Trophoblast cell (in vitro differentiated cells and primary cell): ENCODE measurements around the gene PARP8.

ENCODE experiments used
- DNase-seq, 2 donors: peaks; one replicate each; pipeline ENCODE4 v3.0.0-alpha.2; 2016
- H2AFZ ChIP-seq: 2 replicates; pipeline ENCODE4 v1.6.1; 2013; ENCODE audit warnings: low read length, moderate library complexity, mild to moderate bottlenecking; ENCODE audit not compliant: insufficient read depth, poor library complexity
- H2AK5ac ChIP-seq: 2 replicates; pipeline ENCODE4 v1.6.1; 2013; ENCODE audit warnings: mild to moderate bottlenecking, low read length
- H2BK120ac ChIP-seq: 2 replicates; pipeline ENCODE4 v1.6.1; 2013; ENCODE audit warnings: low read length, mild to moderate bottlenecking, moderate library complexity; ENCODE audit not compliant: insufficient read depth, poor library complexity
- H2BK12ac ChIP-seq: 2 replicates; pipeline ENCODE4 v1.6.1; 2013; ENCODE audit warnings: mild to moderate bottlenecking, low read length, moderate library complexity
- H2BK5ac ChIP-seq: 2 replicates; pipeline ENCODE4 v1.6.1; 2013; ENCODE audit warnings: low read length, low read depth, moderate library complexity, mild to moderate bottlenecking; ENCODE audit not compliant: poor library complexity
- H3K14ac ChIP-seq: 2 replicates; pipeline ENCODE4 v1.6.1; 2013; ENCODE audit warnings: mild to moderate bottlenecking, low read length
- H3K18ac ChIP-seq: 2 replicates; pipeline ENCODE4 v1.6.1; 2013; ENCODE audit warnings: mild to moderate bottlenecking, low read length
- H3K23ac ChIP-seq: 2 replicates; pipeline ENCODE4 v1.6.1; 2013; ENCODE audit warnings: low read length
- H3K27ac ChIP-seq: 2 replicates; pipeline ENCODE4 v1.5.1; 2013; ENCODE audit warnings: low read depth, mild to moderate bottlenecking, inconsistent platforms, low read length, moderate library complexity
- H3K27me3 ChIP-seq: 2 replicates; pipeline ENCODE4 v1.6.1; 2013; ENCODE audit warnings: inconsistent platforms, mild to moderate bottlenecking, low read length, moderate library complexity; ENCODE audit not compliant: insufficient read depth
- H3K36me3 ChIP-seq, 2 experiments: 1 replicate in 1 of 2; 2 replicates in 1 of 2; pipeline ENCODE4 v1.6.1; 2013; ENCODE audit warnings: low read length in 2 of 2, mild to moderate bottlenecking in 2 of 2, moderate library complexity in 1 of 2; ENCODE audit not compliant: insufficient read depth in 2 of 2, control insufficient read depth in 1 of 2
- H3K4ac ChIP-seq: 2 replicates; pipeline ENCODE4 v1.6.1; 2013; ENCODE audit warnings: low read depth, mild to moderate bottlenecking, low read length, moderate library complexity
- H3K4me1 ChIP-seq, 2 experiments: 1 replicate in 1 of 2; 2 replicates in 1 of 2; pipeline ENCODE4 v1.6.1; 2013; ENCODE audit warnings: low read length in 2 of 2, mild to moderate bottlenecking in 2 of 2, moderate library complexity in 1 of 2; ENCODE audit not compliant: insufficient read depth in 2 of 2, control insufficient read depth in 1 of 2
- H3K4me2 ChIP-seq: 2 replicates; pipeline ENCODE4 v1.6.1; 2013; ENCODE audit warnings: inconsistent platforms, mild to moderate bottlenecking, low read length, moderate library complexity
- H3K4me3 ChIP-seq: 2 replicates; pipeline ENCODE4 v1.5.1; 2013; ENCODE audit warnings: mild to moderate bottlenecking, low read depth, low read length, inconsistent platforms
- H3K79me1 ChIP-seq: one replicate; pipeline ENCODE4 v1.6.1; 2013; ENCODE audit warnings: low read length
- H3K79me2 ChIP-seq: 2 replicates; pipeline ENCODE4 v1.6.1; 2013; ENCODE audit warnings: low read length, mild to moderate bottlenecking; ENCODE audit not compliant: control insufficient read depth, insufficient read depth, poor library complexity
- H3K9ac ChIP-seq: 2 replicates; pipeline ENCODE4 v1.6.1; 2013; ENCODE audit warnings: mild to moderate bottlenecking, low read length
- H3K9me3 ChIP-seq: 2 replicates; pipeline ENCODE4 v1.6.1; 2013; ENCODE audit warnings: low read depth, mild to moderate bottlenecking, control low read depth, inconsistent platforms, low read length; ENCODE audit not compliant: insufficient read depth
- H4K12ac ChIP-seq: 2 replicates; pipeline ENCODE4 v1.6.1; 2013; ENCODE audit warnings: low read depth, mild to moderate bottlenecking, low read length, moderate library complexity
- H4K8ac ChIP-seq: 2 replicates; pipeline ENCODE4 v1.6.1; 2013; ENCODE audit warnings: low read depth, mild to moderate bottlenecking, low read length, moderate library complexity
- H4K91ac ChIP-seq: one replicate; pipeline ENCODE4 v1.6.1; 2013; ENCODE audit warnings: low read depth, mild to moderate bottlenecking, low read length, moderate library complexity
- WGBS: extraction: QIAGEN DNeasy Blood & Tissue Kit; methylation state at CpG from one replicate; pipeline ENCODE4 v1.1.7; 2013; ENCODE audit warnings: missing lambda C conversion rate; ENCODE audit not compliant: insufficient read length, insufficient coverage; ENCODE audit errors: extremely low coverage; 5-methylcytosine and 5-hydroxymethylcytosine counted together

The PARP8 gene

DNA sequence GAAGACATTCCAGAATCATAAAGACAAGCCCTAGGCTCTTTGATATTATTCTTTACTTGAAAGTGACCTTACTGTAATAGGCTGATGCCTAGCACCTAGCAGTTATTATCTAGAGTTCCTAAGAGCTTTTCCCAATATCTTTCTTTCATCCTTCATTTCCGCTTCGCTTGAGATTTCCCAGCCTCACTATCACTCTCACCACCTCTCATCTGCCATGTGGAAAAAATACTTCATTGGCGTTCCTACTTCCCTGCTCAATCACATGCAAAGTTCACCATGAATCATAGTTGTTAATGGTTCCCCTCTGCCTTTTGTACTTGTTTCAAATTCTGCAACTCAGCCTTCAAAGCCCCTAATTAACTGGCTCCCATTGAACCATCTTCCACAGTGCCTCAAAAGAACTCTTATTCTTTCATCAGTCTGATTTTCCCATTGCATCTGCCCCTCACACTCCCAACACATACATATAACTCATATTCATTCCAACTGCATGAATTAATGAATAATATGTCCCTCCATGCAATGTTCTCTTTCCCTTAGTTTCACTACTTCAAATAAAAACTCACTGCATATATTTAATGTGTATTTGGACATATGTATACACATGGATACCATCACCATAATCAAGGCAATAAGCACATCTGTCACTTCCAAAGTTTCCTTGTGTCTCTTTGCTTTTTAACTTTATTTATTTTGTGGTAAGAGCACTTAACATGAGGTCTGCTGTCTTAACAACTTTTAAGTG lies 221.6 kb downstream of the PARP8 start:
- Histone ChIP-seq H3K9me3 (no peaks in the 10 kb centered on the region), H4K8ac (no peak overlapping the region), H2BK120ac (no peak overlapping the region), H3K4me2 (no peak overlapping the region), H2BK5ac (no peak overlapping the region), H3K9ac (no peak overlapping the region), H3K4me1 (no peaks in the 10 kb centered on the region), H3K14ac (no peak overlapping the region), H2AK5ac (no peak overlapping the region), H2BK12ac (no peak overlapping the region), H3K23ac (no peak overlapping the region), H4K12ac (no peak overlapping the region), H3K27ac (no peak overlapping the region), H4K91ac (no peak overlapping the region), H3K36me3 (no peaks in the 10 kb centered on the region), H3K79me2 (no peaks in the 10 kb centered on the region), H3K4me3 (no peak overlapping the region), H3K18ac (no peak overlapping the region), H3K4ac (no peak overlapping the region), H3K27me3 (no peaks in the 10 kb centered on the region), H2AFZ (no peak overlapping the region), H3K79me1 (no peaks in the 10 kb centered on the region)
- DNase-seq = no peak
- no CpG with 5 or more reads among the region's 3 CpGs for WGBS

DNA sequence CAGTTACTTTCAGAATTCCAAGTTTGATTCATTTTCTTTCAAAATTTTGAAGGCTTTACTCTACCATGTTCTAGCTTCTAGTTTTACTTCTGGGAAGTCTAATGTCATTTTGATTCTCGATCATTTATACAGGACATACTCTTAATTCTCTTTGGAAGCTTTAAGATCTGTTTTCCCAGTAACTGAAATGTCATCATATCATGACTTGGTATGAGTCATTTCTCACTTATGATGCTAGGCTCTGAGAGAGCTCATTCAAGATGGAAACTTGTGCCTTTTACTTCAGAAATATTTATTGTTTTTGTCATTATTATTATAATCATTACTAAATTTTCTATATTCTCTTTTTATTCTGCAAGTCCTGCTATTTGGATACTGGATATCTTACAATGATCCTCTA lies 222.3 kb downstream of the PARP8 start:
- Histone ChIP-seq H3K4me3 (no peak overlapping the region), H3K79me2 (no peaks in the 10 kb centered on the region), H3K27ac (no peak overlapping the region), H4K12ac (no peak overlapping the region), H3K14ac (no peak overlapping the region), H3K79me1 (no peaks in the 10 kb centered on the region), H3K9ac (no peak overlapping the region), H3K4ac (no peak overlapping the region), H3K36me3 (no peaks in the 10 kb centered on the region), H3K9me3 (no peaks in the 10 kb centered on the region), H3K27me3 (no peaks in the 10 kb centered on the region), H4K91ac (no peak overlapping the region), H2BK12ac (no peak overlapping the region), H3K4me2 (no peak overlapping the region), H4K8ac (no peak overlapping the region), H2BK120ac (no peak overlapping the region), H3K23ac (no peak overlapping the region), H3K4me1 (no peaks in the 10 kb centered on the region), H2AFZ (no peak overlapping the region), H2AK5ac (no peak overlapping the region), H2BK5ac (no peak overlapping the region), H3K18ac (no peak overlapping the region)
- DNase-seq = no peak
- no CpG with 5 or more reads among the region's 1 CpG for WGBS

DNA sequence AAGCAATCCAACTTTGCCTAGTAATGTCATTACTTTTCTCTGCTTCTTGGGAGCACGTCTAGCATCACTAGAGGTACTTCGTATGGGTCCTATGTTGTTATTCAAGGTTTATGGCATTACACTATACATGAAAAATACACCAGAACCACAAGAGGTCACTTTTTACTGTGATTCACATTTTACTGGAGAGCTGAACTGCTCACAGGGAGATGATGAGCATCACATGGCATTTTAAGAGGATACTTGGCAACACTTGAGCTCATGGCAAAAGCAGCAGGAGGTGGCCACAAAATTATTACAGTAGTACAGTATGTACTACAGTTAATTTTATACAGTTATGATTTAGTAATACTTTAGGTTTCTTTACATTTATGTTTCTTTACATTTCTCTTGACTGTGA lies 223.4 kb downstream of the PARP8 start:
- H2AFZ ChIP-seq = no peak overlapping the region
- no peak overlapping the region for H3K23ac ChIP-seq
- no peaks in the 10 kb centered on the region for H3K79me2 ChIP-seq
- no peak overlapping the region for H2BK5ac ChIP-seq
- no peak overlapping the region for H3K27ac ChIP-seq
- no peak overlapping the region for H3K4ac ChIP-seq
- no peaks in the 10 kb centered on the region for H3K36me3 ChIP-seq
- H3K14ac ChIP-seq = no peak overlapping the region
- no peak for DNase-seq
- no peak overlapping the region for H3K4me3 ChIP-seq
- H3K4me1 ChIP-seq = no peaks in the 10 kb centered on the region
- H2AK5ac ChIP-seq = no peak overlapping the region
- H3K27me3 ChIP-seq = no peaks in the 10 kb centered on the region
- no peak overlapping the region for H2BK12ac ChIP-seq
- no peak overlapping the region for H3K4me2 ChIP-seq
- H4K8ac ChIP-seq = no peak overlapping the region
- H3K9me3 ChIP-seq = no peaks in the 10 kb centered on the region
- H4K12ac ChIP-seq = no peak overlapping the region
- WGBS = no CpG with 5 or more reads among the region's 2 CpGs
- no peak overlapping the region for H3K9ac ChIP-seq
- H3K18ac ChIP-seq = no peak overlapping the region
- H2BK120ac ChIP-seq = no peak overlapping the region
- no peak overlapping the region for H4K91ac ChIP-seq
- no peaks in the 10 kb centered on the region for H3K79me1 ChIP-seq
